Measurements from ENCODE around the gene TSLP. TPM values are rescaled to one million over a fixed set of nuclear protein-coding genes. Genes with fewer than 3 reads are reported as not detected.

TSLP gene
- total RNA-seq: under 1 TPM; 0.22 to 0.45 TPM

- TF ChIP-seq CTCF (IDR thresholded peaks at IDR 0.05): no peak
- Histone ChIP-seq H3K9ac (ENCODE audit: low read depth in 2 of 2, low read length in 2 of 2) (no peak within 1 kb of the TSS), H3K36me3 (no peaks in the 10 kb centered on the region), H3K9me3 (no peaks in the 10 kb centered on the region), H3K4me3 (no peak within 1 kb of the TSS), H3K27ac (no peak within 1 kb of the TSS), H3K4me1 (no peaks in the 10 kb centered on the region), H3K27me3 (peaks cover 17% of the 10 kb centered on the region)
- no peak for DNase-seq
- intact Hi-C loops (cut with DNase I): no loop called here
Measured at GRCh38 chr5:111071413-111071812, at the start of gene TSLP. TSLP (plus strand) TSS chr5:111071713; CDS start chr5:111071891, 178 bp downstream.

GRCh38 chr5:111022301-111022700 lies 49.2 kb upstream of the TSLP start:
- Histone ChIP-seq H3K9me3 (no peaks in the 10 kb centered on the region), H3K27ac (no peak overlapping the region), H3K4me1 (no peaks in the 10 kb centered on the region), H3K36me3 (no peaks in the 10 kb centered on the region), H3K4me3 (no peak overlapping the region), H3K9ac (ENCODE audit: low read depth in 2 of 2, low read length in 2 of 2) (no peak overlapping the region), H3K27me3 (no peaks in the 10 kb centered on the region)
- no peak for TF ChIP-seq CTCF (IDR thresholded peaks at IDR 0.05)
- intact Hi-C loops (cut with DNase I): no loop called here
- DNase-seq: no peak

- Histone ChIP-seq H3K4me3 (no peak overlapping the region), H3K27me3 (no peaks in the 10 kb centered on the region), H3K9ac (ENCODE audit: low read depth in 2 of 2, low read length in 2 of 2) (no peak overlapping the region), H3K4me1 (no peaks in the 10 kb centered on the region), H3K9me3 (no peaks in the 10 kb centered on the region), H3K36me3 (no peaks in the 10 kb centered on the region), H3K27ac (no peak overlapping the region)
- DNase-seq: no peak
- intact Hi-C loops (cut with DNase I): no loop called here
- TF ChIP-seq CTCF (IDR thresholded peaks at IDR 0.05): no peak
Measured at GRCh38 chr5:111028865-111029264, 42.6 kb upstream of the TSLP start.

- H3K36me3 ChIP-seq: no peaks in the 10 kb centered on the region
- no peak overlapping the region for H3K27ac ChIP-seq
- no peaks in the 10 kb centered on the region for H3K4me1 ChIP-seq
- DNase-seq: no peak
- TF ChIP-seq CTCF (IDR thresholded peaks at IDR 0.05): no peak
- H3K4me3 ChIP-seq: no peak overlapping the region
- intact Hi-C loops (cut with DNase I): no loop called here
- H3K9me3 ChIP-seq: no peaks in the 10 kb centered on the region
- H3K27me3 ChIP-seq: no peaks in the 10 kb centered on the region
- H3K9ac ChIP-seq (ENCODE audit: low read depth in 2 of 2, low read length in 2 of 2): no peak overlapping the region
Measured at GRCh38 chr5:111043712-111044506, 27.6 kb upstream of the TSLP start.

- intact Hi-C loops (cut with DNase I): no loop called here
- no peaks in the 10 kb centered on the region for H3K9me3 ChIP-seq
- no peaks in the 10 kb centered on the region for H3K27me3 ChIP-seq
- no peak for TF ChIP-seq CTCF (IDR thresholded peaks at IDR 0.05)
- H3K9ac ChIP-seq (ENCODE audit: low read depth in 2 of 2, low read length in 2 of 2): no peak overlapping the region
- H3K4me1 ChIP-seq: no peaks in the 10 kb centered on the region
- H3K27ac ChIP-seq: no peak overlapping the region
- DNase-seq: no peak
- no peaks in the 10 kb centered on the region for H3K36me3 ChIP-seq
- H3K4me3 ChIP-seq: no peak overlapping the region
Measured at GRCh38 chr5:111058064-111058463, 13.4 kb upstream of the TSLP start.

Measured in colonic mucosa (tissue), 4 donors.